Forelimb muscle (tissue), 1 donor: ENCODE data around the gene DNAAF3. TPM values are rescaled to one million over a fixed set of nuclear protein-coding genes. Genes with fewer than 3 reads are reported as not detected.
A peak's percentile ranks its signal among the peaks of the same experiment; 100 is the strongest.

Experiments
- DNase-seq: peaks from one replicate; pipeline ENCODE4 v3.0.0-alpha.2; 2013; ENCODE audit warnings: low read depth
- polyA plus RNA-seq: library from polyadenylated mRNA; unstranded; fragments of 120-200 nt; gene quantifications from one replicate; pipeline ENCODE4 v1.2.1, GENCODE V29; 2013; ENCODE audit not compliant: insufficient read length

DNAAF3 gene
- polyA plus RNA-seq, 1 donor, result 0.92 TPM

- no peak for DNase-seq
Observed at GRCh38 chr19:55153652-55154264, 12.7 kb downstream of the DNAAF3 start.

GRCh38 chr19:55152017-55152416 is 14.4 kb downstream of the DNAAF3 start:
- DNase-seq, result no peak

GRCh38 chr19:55149078-55150003 is 17.1 kb downstream of the DNAAF3 start, which contains the start of gene TNNT1:
Gene TNNT1, minus strand, starts transcription at chr19:55149206. Its CDS starts 2,049 bp downstream, at chr19:55147157.
- no peak for DNase-seq

GRCh38 chr19:55147545-55148251 is 18.7 kb downstream of the DNAAF3 start:
- no peak for DNase-seq

GRCh38 chr19:55146705-55147273 is 19.6 kb downstream of the DNAAF3 start:
- no peak for DNase-seq

- DNase-seq, result no peak
Observed at GRCh38 chr19:55146078-55146704, 20.2 kb downstream of the DNAAF3 start.

- no peak for DNase-seq
Observed at GRCh38 chr19:55145232-55145631, 21.2 kb downstream of the DNAAF3 start.

- no peak for DNase-seq
Observed at GRCh38 chr19:55141696-55142095, 24.7 kb downstream of the DNAAF3 start.

- DNase-seq, result no peak
Observed at GRCh38 chr19:55137915-55138314, 28.5 kb downstream of the DNAAF3 start.

- DNase-seq, result no peak
Observed at GRCh38 chr19:55136399-55137102, 29.9 kb downstream of the DNAAF3 start.

- no peak for DNase-seq
Observed at GRCh38 chr19:55134736-55135135, 31.7 kb downstream of the DNAAF3 start.

- DNase-seq, result no peak
Observed at GRCh38 chr19:55133639-55134444, 32.6 kb downstream of the DNAAF3 start.

GRCh38 chr19:55132453-55133129 is 33.8 kb downstream of the DNAAF3 start:
- DNase-seq, result no peak

- DNase-seq, result no peak
Observed at GRCh38 chr19:55131421-55131820, 35.0 kb downstream of the DNAAF3 start.

- no peak for DNase-seq
Observed at GRCh38 chr19:55119053-55119452, 47.4 kb downstream of the DNAAF3 start.

GRCh38 chr19:55118401-55118991 is 47.9 kb downstream of the DNAAF3 start:
- no peak for DNase-seq

- DNase-seq, result peak; percentile 97
Observed at GRCh38 chr19:55117663-55118391, 48.6 kb downstream of the DNAAF3 start.
